HCT116 (cell line): Measurements from ENCODE around the gene ADGRG1. TPM values are rescaled to one million over a fixed set of nuclear protein-coding genes. Genes with fewer than 3 reads are reported as not detected.

Experiments used
- ATAC-seq: fragments of 200-7000 bp; cut with Tn5 transposase; 2 replicates; pipeline ENCODE4 v1.9.1; 2020; ENCODE audit warnings: mild to moderate bottlenecking, moderate library complexity
- BruUV-seq: library from RNA; stranded (reverse); fragments of 400-500 nt; replicated peaks from 2 replicates; lab custom pipeline; 2021; lab: Mats Ljungman, UMichigan
- CTCF ChIA-PET: fragments of 300-600 bp; sonication (Branson Sonifier 250); formaldehyde crosslinking; loops from one replicate; lab custom pipeline; 2021; ENCODE audit warnings: antibody characterized with exemption; lab: Charles Lee
- POLR2A ChIA-PET: fragments of 300-600, 350-600 bp; sonication (Branson Sonifier 250); formaldehyde crosslinking; loops from one replicate; lab custom pipeline; 2021; ENCODE audit warnings: antibody characterized with exemption; lab: Charles Lee
- RAD21 ChIA-PET, 2 experiments: fragments of 300-600 bp; sonication (Branson Sonifier 250); formaldehyde crosslinking; loops; one replicate each; lab custom pipeline; 2023; ENCODE audit warnings: low total read pairs in 2 of 2; ENCODE audit not compliant: uncharacterized antibody in 2 of 2, unreplicated experiment in 2 of 2, low non-redundant PET in 1 of 2; lab: Charles Lee
- DNase-seq: peaks from one replicate; pipeline ENCODE4 v3.0.0-alpha.2; 2010; ENCODE audit warnings: low read depth, low spot score
- H2AFZ ChIP-seq: fragments of 200-600 bp; shearing (Covaris generic), sonication (generic); 2 replicates; pipeline ENCODE4 v1.6.1; 2017; ENCODE audit warnings: low read depth, mixed run types, mixed read lengths, antibody characterized with exemption, low read length; ENCODE audit not compliant: poor library complexity, severe bottlenecking
- H3K27ac ChIP-seq: 2 replicates; pipeline ENCODE4 v1.5.1; 2012; ENCODE audit warnings: low read depth, low read length
- H3K27me3 ChIP-seq: fragments of 200-600 bp; sonication (generic); 2 replicates; pipeline ENCODE4 v1.6.1; 2016; ENCODE audit warnings: mixed run types, low read length, mixed read lengths; ENCODE audit not compliant: insufficient read depth
- H3K36me3 ChIP-seq, 2 experiments: fragments of 200-500 bp in 1 of 2; fragments of 200-600 bp in 1 of 2; sonication (Bioruptor generic) in 1 of 2; sonication (generic) in 1 of 2; 2 replicates each; pipeline versions ENCODE4 v1.5.1 to v1.6.1; 2014 to 2016; ENCODE audit warnings: low read length in 2 of 2, inconsistent platforms in 1 of 2, mixed read lengths in 1 of 2, mixed run types in 1 of 2; ENCODE audit not compliant: insufficient read depth in 2 of 2, control insufficient read depth in 1 of 2
- H3K4me1 ChIP-seq, 2 experiments: fragments of 200-600 bp in 1 of 2; sonication (generic) in 1 of 2; 2 replicates each; pipeline versions ENCODE4 v1.5.1 to v1.6.1; 2012 to 2017; ENCODE audit warnings: low read length in 2 of 2, inconsistent platforms in 1 of 2, mild to moderate bottlenecking in 1 of 2, mixed read lengths in 1 of 2, mixed run types in 1 of 2, moderate library complexity in 1 of 2; ENCODE audit not compliant: insufficient read depth in 2 of 2, control insufficient read depth in 1 of 2
- H3K4me2 ChIP-seq: fragments of 200-600 bp; sonication (generic); 2 replicates; pipeline ENCODE4 v1.6.1; 2017; ENCODE audit warnings: mixed run types, low read length, mixed read lengths
- H3K4me3 ChIP-seq, 2 experiments: fragments of 200-600 bp in 1 of 2; sonication (generic) in 1 of 2; replicated peaks in 1 of 2; 2 replicates each; pipeline ENCODE4 v1.5.1; 2011 to 2016; ENCODE audit warnings: low read length in 2 of 2, control low read depth in 1 of 2, low read depth in 1 of 2, mild to moderate bottlenecking in 1 of 2, mixed read lengths in 1 of 2, mixed run types in 1 of 2
- H3K79me2 ChIP-seq: fragments of 200-600 bp; sonication (generic); 2 replicates; pipeline ENCODE4 v1.6.1; 2017; ENCODE audit warnings: mild to moderate bottlenecking, mixed run types, low read length, moderate library complexity, mixed read lengths; ENCODE audit not compliant: insufficient read depth
- H3K9ac ChIP-seq: fragments of 200-600 bp; sonication (generic); 2 replicates; pipeline ENCODE4 v1.6.1; 2016; ENCODE audit warnings: low read length, mixed read lengths
- H3K9me2 ChIP-seq: fragments of 200-600 bp; sonication (generic), shearing (Covaris generic); 2 replicates; pipeline ENCODE4 v1.6.1; 2017; ENCODE audit warnings: mixed run types, mild to moderate bottlenecking, moderate library complexity; ENCODE audit not compliant: insufficient read depth
- H3K9me3 ChIP-seq, 2 experiments: fragments of 200-500 bp in 1 of 2; fragments of 200-600 bp in 1 of 2; sonication (Bioruptor generic) in 1 of 2; sonication (generic) in 1 of 2; 2 replicates each; pipeline ENCODE4 v1.6.1; 2014 to 2017; ENCODE audit warnings: low read length in 2 of 2, mixed read lengths in 2 of 2, inconsistent platforms in 1 of 2, low read depth in 1 of 2, mild to moderate bottlenecking in 1 of 2, mixed run types in 1 of 2, moderate library complexity in 1 of 2; ENCODE audit not compliant: control insufficient read depth in 1 of 2, insufficient read depth in 1 of 2
- H4K20me1 ChIP-seq: fragments of 200-600 bp; sonication (generic), shearing (Covaris generic); 2 replicates; pipeline ENCODE4 v1.6.1; 2017; ENCODE audit warnings: mixed run types, mild to moderate bottlenecking, moderate library complexity; ENCODE audit not compliant: insufficient read depth
- CBX3 ChIP-seq: IDR thresholded peaks from 2 replicates; pipeline ENCODE4 v1.6.1; 2012; ENCODE audit warnings: low read depth
- CEBPB ChIP-seq: IDR thresholded peaks from 2 replicates; pipeline ENCODE4 v1.6.1; 2012; ENCODE audit warnings: low read depth
- CTCF ChIP-seq, 3 experiments: fragments of 200-600 bp in 1 of 3; sonication (generic) in 1 of 3; IDR thresholded peaks in 2 of 3; conservative IDR thresholded peaks in 1 of 3; 2 replicates each; pipeline ENCODE4 v1.5.1; 2012 to 2017; ENCODE audit warnings: low read depth in 2 of 3, low read length in 2 of 3, antibody characterized with exemption in 1 of 3, borderline replicate concordance in 1 of 3, control low read depth in 1 of 3, mild to moderate bottlenecking in 1 of 3, mixed read lengths in 1 of 3, mixed run types in 1 of 3, moderate library complexity in 1 of 3; ENCODE audit not compliant: insufficient read depth in 1 of 3
- EZH2phosphoT487 ChIP-seq: fragments of 200-600 bp; IDR thresholded peaks from 2 replicates; pipeline ENCODE4 v1.6.1; 2018; ENCODE audit warnings: antibody characterized with exemption, borderline replicate concordance
- FOSL1 ChIP-seq: IDR thresholded peaks from 2 replicates; pipeline ENCODE4 v1.6.1; 2012; ENCODE audit warnings: low read depth
- JUND ChIP-seq: IDR thresholded peaks from 2 replicates; pipeline ENCODE4 v1.6.1; 2012
- MAX ChIP-seq: IDR thresholded peaks from 2 replicates; pipeline ENCODE4 v1.6.1; 2012
- POLR2AphosphoS5 ChIP-seq: IDR thresholded peaks from 2 replicates; pipeline ENCODE4 v1.6.1; 2011; ENCODE audit warnings: mild to moderate bottlenecking, low read depth, low read length, moderate library complexity
- RAD21 ChIP-seq: IDR thresholded peaks from 2 replicates; pipeline ENCODE4 v1.6.1; 2012; ENCODE audit warnings: low read depth, mild to moderate bottlenecking
- REST ChIP-seq: IDR thresholded peaks from 2 replicates; pipeline ENCODE4 v1.6.1; 2012; ENCODE audit warnings: low read depth
- SIN3A ChIP-seq: IDR thresholded peaks from 2 replicates; pipeline ENCODE4 v1.6.1; 2012; ENCODE audit warnings: low read depth
- SP1 ChIP-seq: IDR thresholded peaks from 2 replicates; pipeline ENCODE4 v1.6.1; 2012; ENCODE audit warnings: low read depth
- SRF ChIP-seq: IDR thresholded peaks from 2 replicates; pipeline ENCODE4 v1.6.1; 2012; ENCODE audit warnings: low read depth
- TCF7L2 ChIP-seq: IDR thresholded peaks from 2 replicates; pipeline ENCODE4 v1.7.0; 2011; ENCODE audit warnings: borderline replicate concordance, inconsistent platforms; ENCODE audit not compliant: insufficient read depth, insufficient read length; ENCODE audit errors: extremely low read depth
- YY1 ChIP-seq: IDR thresholded peaks from 2 replicates; pipeline ENCODE4 v1.6.1; 2011; ENCODE audit warnings: low read length, low read depth, moderate library complexity, mild to moderate bottlenecking; ENCODE audit not compliant: insufficient replicate concordance; ENCODE audit errors: extremely low read depth
- ZFX ChIP-seq: fragments of 450-650 bp; IDR thresholded peaks from 2 replicates; pipeline ENCODE4 v1.6.1; 2017
- ZNF274 ChIP-seq: fragments of 200-500 bp; sonication (Bioruptor generic); IDR thresholded peaks from 2 replicates; pipeline ENCODE4 v1.6.1; 2014; ENCODE audit warnings: mild to moderate bottlenecking, low read depth, low read length, inconsistent platforms
- intact Hi-C: fragments of 100-400 bp; cut with micrococcal nuclease; formaldehyde crosslinking; loops from 2 replicates; pipeline ENCODE4 v1.10.0; 2022
- total RNA-seq: library from RNA; stranded (reverse); gene quantifications from one replicate; pipeline ENCODE4 v1.2.1, GENCODE V29; 2021; ENCODE audit not compliant: unreplicated experiment
- TF ChIP-seq, protein P1 (sequence below): IDR thresholded peaks from 2 replicates; pipeline ENCODE4 v1.6.1; 2012
- TF ChIP-seq, protein P2 (sequence below): IDR thresholded peaks from 2 replicates; pipeline ENCODE4 v1.6.1; 2011; ENCODE audit warnings: mild to moderate bottlenecking, low read length, moderate library complexity; ENCODE audit not compliant: insufficient replicate concordance; ENCODE audit errors: extremely low read depth

ADGRG1 gene
- total RNA-seq, 1 experiment from 2014 or later, result 36.4 TPM

DNA sequence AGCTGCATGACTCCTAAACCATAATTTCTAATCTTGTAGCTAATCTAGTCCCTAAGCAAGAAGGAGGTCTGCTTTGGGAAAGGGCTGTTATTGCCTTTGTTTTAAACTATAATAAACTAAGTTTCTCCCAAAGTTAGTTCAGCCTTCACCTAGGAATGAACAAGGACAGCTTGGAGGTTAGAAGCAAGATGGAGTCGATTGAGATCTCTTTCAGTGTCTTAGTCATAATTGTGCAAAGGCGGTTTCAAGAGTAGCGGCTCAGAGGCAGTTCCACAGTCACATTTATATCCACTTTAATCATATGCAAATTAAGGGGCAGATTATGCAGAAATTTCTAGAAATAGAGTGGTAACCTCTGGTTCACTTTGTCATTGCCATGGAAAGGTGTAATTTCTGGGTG is 83.6 kb downstream of the ADGRG1 start:
- Histone ChIP-seq H3K9me3 (no peaks in the 10 kb centered on the region), H3K4me1 (no peaks in the 10 kb centered on the region), H3K36me3 (no peaks in the 10 kb centered on the region), H4K20me1 (no peaks in the 10 kb centered on the region), H3K4me3 (no peak overlapping the region), H3K4me2 (no peak overlapping the region), H3K27me3 (peaks cover 17% of the 10 kb centered on the region), H2AFZ (no peak overlapping the region), H3K27ac (no peak overlapping the region), H3K79me2 (no peaks in the 10 kb centered on the region), H3K9me2 (no peaks in the 10 kb centered on the region), H3K9ac (no peak overlapping the region)
- POLR2A ChIA-PET, result no interaction called here
- intact Hi-C loops, result no loop called here
- BruUV-seq, result no TSS peak
- TF ChIP-seq, protein P1, sequence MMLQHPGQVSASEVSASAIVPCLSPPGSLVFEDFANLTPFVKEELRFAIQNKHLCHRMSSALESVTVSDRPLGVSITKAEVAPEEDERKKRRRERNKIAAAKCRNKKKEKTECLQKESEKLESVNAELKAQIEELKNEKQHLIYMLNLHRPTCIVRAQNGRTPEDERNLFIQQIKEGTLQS, result no peak
- TF ChIP-seq ZFX, result no peak
- TF ChIP-seq, protein P2, sequence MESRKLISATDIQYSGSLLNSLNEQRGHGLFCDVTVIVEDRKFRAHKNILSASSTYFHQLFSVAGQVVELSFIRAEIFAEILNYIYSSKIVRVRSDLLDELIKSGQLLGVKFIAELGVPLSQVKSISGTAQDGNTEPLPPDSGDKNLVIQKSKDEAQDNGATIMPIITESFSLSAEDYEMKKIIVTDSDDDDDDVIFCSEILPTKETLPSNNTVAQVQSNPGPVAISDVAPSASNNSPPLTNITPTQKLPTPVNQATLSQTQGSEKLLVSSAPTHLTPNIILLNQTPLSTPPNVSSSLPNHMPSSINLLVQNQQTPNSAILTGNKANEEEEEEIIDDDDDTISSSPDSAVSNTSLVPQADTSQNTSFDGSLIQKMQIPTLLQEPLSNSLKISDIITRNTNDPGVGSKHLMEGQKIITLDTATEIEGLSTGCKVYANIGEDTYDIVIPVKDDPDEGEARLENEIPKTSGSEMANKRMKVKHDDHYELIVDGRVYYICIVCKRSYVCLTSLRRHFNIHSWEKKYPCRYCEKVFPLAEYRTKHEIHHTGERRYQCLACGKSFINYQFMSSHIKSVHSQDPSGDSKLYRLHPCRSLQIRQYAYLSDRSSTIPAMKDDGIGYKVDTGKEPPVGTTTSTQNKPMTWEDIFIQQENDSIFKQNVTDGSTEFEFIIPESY, result no peak
- no peak for TF ChIP-seq CEBPB
- no peak for TF ChIP-seq MAX
- TF ChIP-seq RAD21, result no peak
- TF ChIP-seq JUND, result no peak
- TF ChIP-seq FOSL1, result no peak
- no peak for TF ChIP-seq POLR2AphosphoS5
- TF ChIP-seq REST, result no peak
- TF ChIP-seq CBX3, result no peak
- no peak for TF ChIP-seq CTCF (IDR thresholded peaks at IDR 0.05 in 2 of 3, conservative IDR thresholded peaks at IDR 0.05 in 1 of 3; ENCODE audit: borderline replicate concordance in 1 of 3, insufficient read depth in 1 of 3, low read depth in 2 of 3, low read length in 2 of 3)
- TF ChIP-seq ZNF274, result no peak
- TF ChIP-seq SRF, result no peak
- no peak for TF ChIP-seq YY1
- no peak for TF ChIP-seq SP1
- no peak for TF ChIP-seq EZH2phosphoT487
- no peak for TF ChIP-seq SIN3A
- no peak for TF ChIP-seq TCF7L2
- RAD21 ChIA-PET, result interaction anchor here in 1 of 2 experiments (0.6 kb wide), 1 partner anchor 17 kb away, joined by 3 read pairs; the partner anchor contains the start of gene DRC7
- DNase-seq, result no peak
- ATAC-seq, result no peak
- CTCF ChIA-PET, result no interaction called here
